ENCODE data around the gene SEMA5A.

GRCh38 chr5:9589049-9589835 lies 43.4 kb upstream of the SEMA5A start:
- TF ChIP-seq CTCF (IDR thresholded peaks at IDR 0.05): no peak
- no peak for TF ChIP-seq POLR2AphosphoS5 (IDR thresholded peaks at IDR 0.05; ENCODE audit: insufficient read depth in 1 of 2, low read depth in 1 of 2)
- TF ChIP-seq POLR2A (IDR thresholded peaks at IDR 0.05): no peak
